ENCODE data around the gene APOBEC4.

APOBEC4 gene

GRCh38 chr1:183673605-183674323 is 20.6 kb upstream of the APOBEC4 start:
- Histone ChIP-seq H4K20me1 (ENCODE audit: insufficient read depth, low read length) (no peaks in the 10 kb centered on the region), H2AFZ (ENCODE audit: low read depth, low read length) (no peak overlapping the region), H3K9ac (ENCODE audit: low read length) (no peak overlapping the region), H3K36me3 (replicated peaks; ENCODE audit: low read depth, low read length) (no peaks in the 10 kb centered on the region), H3K27ac (ENCODE audit: low read length) (no peak overlapping the region), H3K9me3 (ENCODE audit: insufficient read depth, low read length) (peaks cover 8% of the 10 kb centered on the region), H3K79me2 (ENCODE audit: low read length) (no peaks in the 10 kb centered on the region), H3K4me2 (ENCODE audit: low read length) (no peak overlapping the region), H3K4me3 (ENCODE audit: low read length) (no peak overlapping the region), H3K27me3 (ENCODE audit: low read depth, low read length) (no peaks in the 10 kb centered on the region), H3K4me1 (ENCODE audit: low read length) (no peaks in the 10 kb centered on the region)
- no peak for TF ChIP-seq EZH2phosphoT487 (IDR thresholded peaks at IDR 0.05; ENCODE audit: low read depth)
- no peak for TF ChIP-seq CTCF (IDR thresholded peaks at IDR 0.05; ENCODE audit: low read depth, low read length)

- no peaks in the 10 kb centered on the region for H3K27me3 ChIP-seq (ENCODE audit: low read depth, low read length)
- no peak overlapping the region for H3K4me3 ChIP-seq (ENCODE audit: low read length)
- no peak overlapping the region for H3K27ac ChIP-seq (ENCODE audit: low read length)
- H3K9ac ChIP-seq (ENCODE audit: low read length), result no peak overlapping the region
- no peaks in the 10 kb centered on the region for H3K79me2 ChIP-seq (ENCODE audit: low read length)
- no peaks in the 10 kb centered on the region for H3K36me3 ChIP-seq (replicated peaks; ENCODE audit: low read depth, low read length)
- H4K20me1 ChIP-seq (ENCODE audit: insufficient read depth, low read length), result no peaks in the 10 kb centered on the region
- peaks cover 8% of the 10 kb centered on the region for H3K9me3 ChIP-seq (ENCODE audit: insufficient read depth, low read length)
- TF ChIP-seq CTCF (IDR thresholded peaks at IDR 0.05; ENCODE audit: low read depth, low read length), result no peak
- TF ChIP-seq EZH2phosphoT487 (IDR thresholded peaks at IDR 0.05; ENCODE audit: low read depth), result no peak
- no peak overlapping the region for H2AFZ ChIP-seq (ENCODE audit: low read depth, low read length)
- no peaks in the 10 kb centered on the region for H3K4me1 ChIP-seq (ENCODE audit: low read length)
- no peak overlapping the region for H3K4me2 ChIP-seq (ENCODE audit: low read length)
Measured at GRCh38 chr1:183670169-183670568, 17.1 kb upstream of the APOBEC4 start.

- no peak overlapping the region for H3K27ac ChIP-seq (ENCODE audit: low read length)
Measured at GRCh38 chr1:183656355-183656754, 3.2 kb upstream of the APOBEC4 start.

More at GRCh38 chr1:183656355-183656754, 3.2 kb upstream of the APOBEC4 start:
- H4K20me1 ChIP-seq (ENCODE audit: insufficient read depth, low read length), result no peaks in the 10 kb centered on the region
- TF ChIP-seq CTCF (IDR thresholded peaks at IDR 0.05; ENCODE audit: low read depth, low read length), result no peak
- H3K9ac ChIP-seq (ENCODE audit: low read length), result no peak overlapping the region
- no peaks in the 10 kb centered on the region for H3K27me3 ChIP-seq (ENCODE audit: low read depth, low read length)
- no peak overlapping the region for H2AFZ ChIP-seq (ENCODE audit: low read depth, low read length)
- H3K36me3 ChIP-seq (replicated peaks; ENCODE audit: low read depth, low read length), result no peaks in the 10 kb centered on the region
- H3K4me2 ChIP-seq (ENCODE audit: low read length), result no peak overlapping the region
- H3K9me3 ChIP-seq (ENCODE audit: insufficient read depth, low read length), result no peaks in the 10 kb centered on the region
- H3K4me1 ChIP-seq (ENCODE audit: low read length), result peaks cover 9% of the 10 kb centered on the region; the same call in 1 of the 2 replicates
- no peak overlapping the region for H3K4me3 ChIP-seq (ENCODE audit: low read length)
- no peaks in the 10 kb centered on the region for H3K79me2 ChIP-seq (ENCODE audit: low read length)
